ENCODE results near the gene IFNA5. TPM values are rescaled to one million over a fixed set of nuclear protein-coding genes. Genes with fewer than 3 reads are reported as not detected.

The IFNA5 gene
- polyA plus RNA-seq, 2 of the 4 experiments (the other 2 are of a cell fraction): not detected

- no peak for TF ChIP-seq JUN (IDR thresholded peaks at IDR 0.05)
Observed at GRCh38 chr9:21294904-21295538, 10.1 kb downstream of the IFNA5 start (continued).

- DNase-seq (ENCODE audit: low read depth in 1 of 2, low spot score in 1 of 2): peak; percentile 23 to 43
- POLR2A ChIA-PET: interaction anchor here (0.6 kb wide), 1 partner anchor 41 kb away, joined by 3 read pairs; no protein-coding TSS in a partner anchor
- ATAC-seq: peak; percentile 63 to 96
- CTCF ChIA-PET: interaction anchor here (1.9 kb wide), 1 partner anchor 41 kb away, joined by 3 read pairs; no protein-coding TSS in a partner anchor
- H3K4me1 ChIP-seq: peaks cover 11% of the 10 kb centered on the region; the same call in 2 of the 3 replicates
- no peak for TF ChIP-seq HEYL (CRISPR knock-in tag; IDR thresholded peaks at IDR 0.05)
- TF ChIP-seq FOSL2 (IDR thresholded peaks at IDR 0.05): peak; percentile 54; the same call in 1 of the 2 replicates
- peak; percentile 53 for TF ChIP-seq FOSL2 (CRISPR knock-in tag; IDR thresholded peaks at IDR 0.05)
- peak; percentile 51 for TF ChIP-seq USF2 (IDR thresholded peaks at IDR 0.05)
- no peaks in the 10 kb centered on the region for H3K9me3 ChIP-seq
- WGBS (ENCODE audit: missing lambda C conversion rate): 7% methylated on average over 1 of the region's 1 CpG
- no peak overlapping the region for H3K27ac ChIP-seq
- no peak overlapping the region for H3K4me3 ChIP-seq
- H3K4me2 ChIP-seq: 0 out of 3 replicates have a peak overlapping the region, but pooled peaks have one; percentile 7
- no peak for FAIRE-seq
Observed at GRCh38 chr9:21294364-21294774, 10.7 kb downstream of the IFNA5 start.

- H3K27ac ChIP-seq: no peak overlapping the region
- no peak overlapping the region for H3K4me2 ChIP-seq
- DNase-seq (ENCODE audit: low read depth in 1 of 2, low spot score in 1 of 2) (no peak), ATAC-seq (no peak), FAIRE-seq (no peak)
- no peak overlapping the region for H3K4me3 ChIP-seq
- no peak for TF ChIP-seq NR3C1 (IDR thresholded peaks at IDR 0.05)
- TF ChIP-seq HOXB13 (CRISPR knock-in tag; IDR thresholded peaks at IDR 0.05; ENCODE audit: low read depth): no peak
- no peak for TF ChIP-seq SMC3 (IDR thresholded peaks at IDR 0.05)
- TF ChIP-seq CHD4 (IDR thresholded peaks at IDR 0.05; ENCODE audit: borderline replicate concordance): no peak
- no peak for TF ChIP-seq NPAS2 (CRISPR knock-in tag; IDR thresholded peaks at IDR 0.05; ENCODE audit: borderline replicate concordance)
- TF ChIP-seq FOSL2 (IDR thresholded peaks at IDR 0.05): no peak
- TF ChIP-seq FOSL2 (CRISPR knock-in tag; IDR thresholded peaks at IDR 0.05): no peak
- TF ChIP-seq ATOH8 (CRISPR knock-in tag; IDR thresholded peaks at IDR 0.05; ENCODE audit: low read depth): no peak
- TF ChIP-seq MAZ (IDR thresholded peaks at IDR 0.05; ENCODE audit: borderline replicate concordance, low read depth, low read length): no peak
- TF ChIP-seq SREBF2 (IDR thresholded peaks at IDR 0.05): no peak
- ChIA-PET POLR2A (no interaction called here), CTCF (interaction anchor here (1.2 kb wide), 1 partner anchor 41 kb away, joined by 3 read pairs; no protein-coding TSS in a partner anchor)
- WGBS (ENCODE audit: missing lambda C conversion rate): 1% methylated on average over 2 of the region's 2 CpGs
- H3K4me1 ChIP-seq: peaks cover 11% of the 10 kb centered on the region; the same call in 2 of the 3 replicates
- H3K9me3 ChIP-seq: 0 out of 3 replicates have a peak, but pooled peaks cover 2% of the 10 kb centered on the region
Observed at GRCh38 chr9:21289848-21290247, 15.3 kb downstream of the IFNA5 start.

GRCh38 chr9:21287280-21287679 lies 17.8 kb downstream of the IFNA5 start:
- FAIRE-seq: no peak
- no peaks in the 10 kb centered on the region for H3K4me1 ChIP-seq
- no peak for ATAC-seq
- DNase-seq (ENCODE audit: low read depth in 1 of 2, low spot score in 1 of 2): no peak
- ChIA-PET POLR2A (no interaction called here), CTCF (no interaction called here)
- 28% methylated on average over 3 of the region's 3 CpGs for WGBS (ENCODE audit: missing lambda C conversion rate)
- H3K4me2 ChIP-seq: no peak overlapping the region
- no peak overlapping the region for H3K27ac ChIP-seq
- 0 out of 3 replicates have a peak, but pooled peaks cover 2% of the 10 kb centered on the region for H3K9me3 ChIP-seq
- TF ChIP-seq CBX2 (IDR thresholded peaks at IDR 0.05; ENCODE audit: borderline replicate concordance, low read depth) (no peak), RNF2 (IDR thresholded peaks at IDR 0.05; ENCODE audit: borderline replicate concordance, low read depth) (no peak), PBX3 (IDR thresholded peaks at IDR 0.05) (no peak), CTCF (IDR thresholded peaks at IDR 0.05) (no peak), REST (IDR thresholded peaks at IDR 0.05) (no peak), HOXB5 (CRISPR knock-in tag; IDR thresholded peaks at IDR 0.05) (no peak), HEYL (CRISPR knock-in tag; IDR thresholded peaks at IDR 0.05) (no peak), CEBPB (IDR thresholded peaks at IDR 0.05) (no peak), TP53 (CRISPR knock-in tag; IDR thresholded peaks at IDR 0.05) (no peak), MYC (IDR thresholded peaks at IDR 0.05; ENCODE audit: borderline replicate concordance, low read length) (no peak), SMC3 (IDR thresholded peaks at IDR 0.05) (no peak), HDAC2 (IDR thresholded peaks at IDR 0.05) (no peak)
- H3K4me3 ChIP-seq: no peak overlapping the region

All from A549 (cell line).